Mucosa of descending colon (tissue), 3 donors: Measurements from ENCODE around the gene BARX1. TPM values are rescaled to one million over a fixed set of nuclear protein-coding genes. Genes with fewer than 3 reads are reported as not detected.
A peak's percentile ranks its signal among the peaks of the same experiment; 100 is the strongest.

Source experiments
- ATAC-seq: fragments of 200-7000 bp; cut with Tn5 transposase; one replicate; pipeline ENCODE4 v1.9.1; 2020; ENCODE audit warnings: mild to moderate bottlenecking, moderate library complexity
- DNase-seq, 3 donors: peaks; one replicate each; pipeline ENCODE4 v3.0.0-alpha.2; 2020
- H3K36me3 ChIP-seq: fragments of 200-600 bp; one replicate; pipeline ENCODE4 v1.8.0; 2021; ENCODE audit warnings: low read depth, mild to moderate bottlenecking
- H3K4me1 ChIP-seq: fragments of 200-600 bp; one replicate; pipeline ENCODE4 v1.8.0; 2021; ENCODE audit warnings: low read depth, mild to moderate bottlenecking
- H3K4me3 ChIP-seq: fragments of 200-600 bp; one replicate; pipeline ENCODE4 v1.8.0; 2021; ENCODE audit warnings: mild to moderate bottlenecking
- H3K9me3 ChIP-seq: fragments of 200-600 bp; one replicate; pipeline ENCODE4 v1.8.0; 2021; ENCODE audit warnings: mild to moderate bottlenecking
- CTCF ChIP-seq: fragments of 200-600 bp; IDR thresholded peaks from one replicate; pipeline ENCODE4 v1.8.0; 2022; ENCODE audit warnings: antibody characterized with exemption, mild to moderate bottlenecking
- intact Hi-C, 2 donors: fragments of 100-400 bp; cut with DNase I in 1 of 2; cut with micrococcal nuclease in 1 of 2; formaldehyde crosslinking; loops; one replicate each; pipeline versions ENCODE4 v1.11.0 to v1.11.1; 2022; cut with DNase I, micrococcal nuclease
- total RNA-seq, 3 donors: library from RNA; stranded (reverse); fragmentation: NEBNext Ultra II Directional in 2 of 3; extraction: Animal tissue kit (Norgen Biotek cat#: 25700) in 2 of 3; gene quantifications; one replicate each; pipeline versions ENCODE4 v1.2.1 to v1.2.4, GENCODE V29; 2021 to 2023
- donor health status: DM: no; HTN: no; CAD: no; lungs with moderate emphysema.
- donor health status: DM: no; HTN: no; CAD: no.
- donor health status: DM: no; HTN: yes; CAD: no.

Gene BARX1
- total RNA-seq, 3 donors from 2014 or later = 0.17 TPM; not detected in 2

- H3K9me3 ChIP-seq = no peaks in the 10 kb centered on the region
- H3K4me3 ChIP-seq = no peak overlapping the region
- TF ChIP-seq CTCF = no peak
- no peaks in the 10 kb centered on the region for H3K4me1 ChIP-seq
- intact Hi-C loops = no loop called here
- ATAC-seq (no peak), DNase-seq (peak in 1 of 3 donors; percentile 14)
- no peaks in the 10 kb centered on the region for H3K36me3 ChIP-seq
Measured at GRCh38 chr9:93903886-93904648, 51.1 kb downstream of the BARX1 start.

- Histone ChIP-seq H3K4me1 (no peaks in the 10 kb centered on the region), H3K36me3 (no peaks in the 10 kb centered on the region), H3K9me3 (no peaks in the 10 kb centered on the region), H3K4me3 (no peak overlapping the region)
- intact Hi-C loops = no loop called here
- DNase-seq (peak in 1 of 3 donors; percentile 12), ATAC-seq (no peak)
- no peak for TF ChIP-seq CTCF
Measured at GRCh38 chr9:93902780-93903655, 52.1 kb downstream of the BARX1 start.

- ATAC-seq = no peak
- intact Hi-C loops = no loop called here
- H3K9me3 ChIP-seq = no peaks in the 10 kb centered on the region
- no peak for TF ChIP-seq CTCF
- no peak overlapping the region for H3K4me3 ChIP-seq
- peak in 1 of 3 donors; percentile 20 for DNase-seq
- H3K4me1 ChIP-seq = no peaks in the 10 kb centered on the region
- no peaks in the 10 kb centered on the region for H3K36me3 ChIP-seq
Measured at GRCh38 chr9:93902051-93902779, 52.9 kb downstream of the BARX1 start.

Other genes starting within 250 kb of the BARX1 start
- gene PTPDC1, start 129.1 kb upstream of the BARX1 start, total RNA-seq = 1 to 10 TPM; 5.7 to 8.9 (median 8.0) TPM